ENCODE results near the gene ARFRP1.
"Not testable (repeated sequence)": the region's sequence is repeated elsewhere in the genome, so short reads cannot be mapped to it uniquely, and the experiment has no call there.

The ARFRP1 gene

DNA sequence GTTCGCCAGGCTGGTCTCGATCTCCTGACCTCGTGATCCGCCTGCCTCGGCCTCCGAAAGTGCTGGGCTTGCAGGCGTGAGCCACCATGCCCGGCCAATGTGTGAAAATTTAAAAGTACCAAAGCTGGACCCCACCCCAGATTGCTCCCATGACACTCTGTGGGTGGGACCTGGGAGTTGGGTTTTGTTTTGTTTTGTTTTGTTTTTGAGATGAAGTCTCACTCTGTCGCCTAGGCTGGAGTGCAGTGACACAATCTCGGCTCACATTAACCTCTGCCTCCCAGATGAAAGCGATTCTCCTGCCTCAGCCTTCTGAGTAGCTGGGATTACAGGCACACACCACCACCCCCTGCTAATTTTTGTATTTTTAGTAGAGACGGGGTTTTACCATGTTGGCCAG, 36.1 kb downstream of the ARFRP1 start:
- DNase-seq, result not testable (repeated sequence)

DNA sequence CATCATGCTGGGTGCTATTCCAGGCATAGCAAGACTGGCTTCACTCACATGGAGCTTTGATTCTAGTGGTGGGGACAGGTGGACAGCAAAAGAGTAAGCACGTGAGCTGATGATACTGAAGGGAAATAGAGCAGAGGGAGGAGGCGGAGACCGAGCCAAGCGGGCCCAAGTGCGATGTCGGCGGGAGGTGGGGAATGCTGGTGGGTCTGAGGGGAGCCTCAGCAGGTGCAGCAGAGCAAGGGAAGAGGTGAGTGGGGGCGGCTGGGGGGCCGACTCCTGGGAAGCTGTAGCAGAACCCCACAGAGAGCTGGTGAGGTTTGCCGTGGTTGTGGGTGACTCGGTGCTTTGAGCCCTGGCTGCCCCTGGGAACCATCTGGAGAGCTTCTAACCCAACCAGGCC, 39.4 kb downstream of the ARFRP1 start:
- DNase-seq, result no peak

DNA sequence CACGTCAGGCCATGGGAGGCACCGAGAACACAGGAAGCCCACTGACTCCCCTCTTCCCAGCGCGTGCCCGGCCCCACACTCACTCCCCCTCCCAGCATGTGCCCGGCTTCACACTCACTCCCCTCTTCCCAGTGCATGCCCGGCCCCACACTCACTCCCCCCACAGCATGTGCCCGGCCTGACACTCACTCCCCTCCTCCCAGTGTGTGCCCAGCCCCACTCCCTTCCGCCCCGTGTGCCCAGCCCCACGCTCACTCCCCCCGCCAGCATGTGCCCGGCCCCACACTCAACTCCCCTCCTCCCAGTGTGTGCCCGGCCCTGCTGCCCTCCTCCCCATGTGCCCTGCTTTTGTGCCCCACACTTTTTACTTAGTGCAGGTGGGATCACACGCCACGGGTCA, 39.9 kb downstream of the ARFRP1 start:
- DNase-seq, result no peak

DNA sequence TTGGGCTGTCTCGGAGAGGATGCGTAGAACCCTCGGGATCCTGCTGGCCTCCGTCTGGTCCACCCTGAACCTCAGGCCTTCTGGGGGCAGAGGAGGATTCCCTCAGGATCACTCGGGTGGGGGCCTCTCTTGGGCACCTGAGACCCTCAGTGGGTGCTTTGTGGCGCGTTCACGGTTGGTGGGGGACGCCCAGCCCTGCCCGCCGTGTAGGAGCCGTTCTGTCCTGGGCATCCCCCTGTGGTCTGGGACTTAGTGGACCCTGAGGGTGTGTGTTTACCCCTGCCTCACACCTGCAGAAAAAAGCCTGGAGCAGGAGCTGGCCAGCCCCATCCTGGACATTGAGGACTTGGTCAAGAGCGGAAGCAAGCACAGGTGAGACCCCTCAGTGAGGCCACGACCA, 42.1 kb downstream of the ARFRP1 start:
- no peak for DNase-seq

DNA sequence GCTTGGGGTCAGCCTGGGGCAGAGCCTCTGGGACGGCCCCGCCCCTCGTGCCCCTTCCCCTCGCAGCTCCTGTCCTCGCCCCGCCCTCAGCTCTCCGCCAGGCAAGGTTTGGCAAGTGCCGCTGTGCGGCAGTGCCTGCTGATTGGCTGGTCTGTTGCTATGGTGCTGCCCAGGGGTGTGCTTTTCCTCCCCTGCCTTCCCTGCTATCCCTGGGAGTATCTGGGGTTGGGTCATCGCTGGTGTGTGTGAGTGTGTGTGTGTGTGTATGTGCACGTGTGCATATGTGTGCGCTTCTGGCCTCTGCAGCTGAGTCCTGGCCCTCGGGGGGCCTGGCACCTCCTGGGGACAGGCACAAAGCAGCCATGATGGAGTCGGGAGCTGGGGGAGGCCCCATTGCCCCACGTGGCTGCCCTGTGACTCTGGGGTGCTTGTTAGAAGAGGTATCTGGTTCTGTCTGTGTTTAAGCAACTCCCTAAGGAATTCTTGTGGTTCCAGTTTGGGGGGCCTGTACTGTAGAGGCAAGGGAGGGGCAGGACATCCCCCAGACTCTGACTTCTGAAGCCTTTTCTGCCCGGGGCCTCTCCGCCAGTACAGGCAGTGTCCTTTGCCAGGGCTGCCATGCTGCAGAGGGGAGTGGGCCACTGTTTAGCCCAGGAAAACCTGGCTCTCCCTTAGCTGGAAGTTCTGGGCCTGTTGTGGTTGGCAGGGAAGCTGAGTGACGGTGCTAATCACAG, 42.7 kb downstream of the ARFRP1 start:
- peak; percentile 33 to 61 for DNase-seq

DNA sequence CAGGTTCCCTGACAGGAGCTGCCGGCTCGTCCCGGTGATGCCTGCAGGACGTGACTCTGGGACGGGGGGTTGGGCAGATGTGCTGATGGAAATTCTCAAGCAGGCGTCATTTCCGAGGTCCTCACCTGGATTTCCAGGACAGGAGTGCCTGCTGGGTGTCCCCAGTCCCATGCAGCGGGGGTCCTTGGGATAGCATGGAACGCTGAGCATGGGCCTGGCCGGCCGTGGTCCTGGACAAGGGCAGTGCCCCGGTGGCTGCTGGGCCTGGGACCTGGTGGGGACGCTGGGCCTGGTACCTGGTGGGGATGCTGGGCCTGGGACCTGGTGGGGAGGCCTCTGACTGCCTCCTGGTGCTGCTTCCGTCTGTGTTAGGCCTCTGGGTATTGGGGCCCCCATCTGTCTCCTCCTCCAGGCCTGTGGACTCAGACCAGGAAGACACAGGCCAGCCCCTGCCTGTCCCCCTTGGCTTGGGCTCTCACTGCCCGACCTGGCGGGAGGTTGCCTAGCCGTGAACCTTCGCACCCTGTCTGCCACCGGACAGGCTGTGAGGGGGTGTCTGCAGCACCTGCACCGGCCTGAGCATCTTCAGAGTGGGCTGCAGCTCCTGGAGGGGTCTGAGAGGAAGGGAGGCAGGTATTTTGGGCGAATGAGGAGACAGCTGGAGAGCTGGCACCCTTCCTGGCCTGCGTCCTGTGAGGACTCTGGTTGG, 43.5 kb downstream of the ARFRP1 start:
- DNase-seq, result no peak

DNA sequence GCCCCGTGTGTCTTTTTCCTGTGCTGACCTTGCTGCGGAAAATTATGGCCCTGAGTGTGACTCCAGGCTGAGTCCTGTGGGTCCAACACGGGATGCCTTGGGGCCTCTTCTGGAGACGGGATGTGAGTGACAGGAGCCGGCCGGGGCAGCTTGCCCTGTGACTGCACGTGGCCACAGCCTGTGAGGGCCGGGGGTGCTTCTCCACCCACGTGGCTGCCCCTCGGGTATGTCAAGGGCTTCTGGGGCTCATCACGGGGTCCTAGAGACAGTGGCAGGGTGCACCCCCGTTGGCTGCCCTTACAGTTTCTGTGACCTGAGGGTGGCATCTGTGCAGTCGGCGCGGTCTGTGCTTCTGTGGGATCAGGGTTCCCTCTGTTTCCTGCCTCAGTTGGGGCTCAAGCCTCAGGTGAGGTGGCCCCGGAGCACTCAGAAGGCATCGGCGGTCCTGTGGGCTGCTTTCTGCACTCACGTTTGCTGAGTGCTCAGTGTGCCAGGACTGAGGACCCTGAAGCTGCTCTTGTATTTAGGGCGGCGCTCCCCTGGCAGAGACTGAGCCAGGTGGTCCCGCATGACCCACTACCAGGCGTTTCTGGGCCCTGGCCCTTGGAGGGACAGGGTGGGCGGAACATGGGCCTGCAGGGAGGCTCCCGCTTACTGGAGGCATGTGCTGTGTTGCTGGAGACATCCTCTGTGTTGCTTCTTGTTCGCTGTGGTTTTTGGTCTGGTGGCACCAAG, 44.3 kb downstream of the ARFRP1 start:
- no peak for DNase-seq

DNA sequence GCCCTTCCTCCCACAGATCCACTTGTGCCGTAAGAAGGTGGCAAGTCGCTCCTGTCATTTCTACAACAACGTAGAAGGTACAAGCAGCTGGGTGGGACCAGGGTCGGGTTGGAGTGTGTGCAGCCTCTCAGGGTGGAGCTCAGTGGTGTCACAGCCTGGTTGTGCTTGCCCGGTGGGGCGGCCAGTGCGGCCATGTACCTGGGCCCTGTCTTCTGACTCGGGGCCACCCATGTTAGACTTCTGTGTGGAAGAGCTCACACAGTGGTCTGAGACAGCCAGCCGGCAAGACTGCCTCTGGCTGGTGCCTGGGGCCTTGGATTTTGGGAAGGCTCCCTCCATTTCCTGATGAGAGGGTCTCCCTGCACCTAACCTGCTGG, 45.0 kb downstream of the ARFRP1 start:
- no peak for DNase-seq

DNA sequence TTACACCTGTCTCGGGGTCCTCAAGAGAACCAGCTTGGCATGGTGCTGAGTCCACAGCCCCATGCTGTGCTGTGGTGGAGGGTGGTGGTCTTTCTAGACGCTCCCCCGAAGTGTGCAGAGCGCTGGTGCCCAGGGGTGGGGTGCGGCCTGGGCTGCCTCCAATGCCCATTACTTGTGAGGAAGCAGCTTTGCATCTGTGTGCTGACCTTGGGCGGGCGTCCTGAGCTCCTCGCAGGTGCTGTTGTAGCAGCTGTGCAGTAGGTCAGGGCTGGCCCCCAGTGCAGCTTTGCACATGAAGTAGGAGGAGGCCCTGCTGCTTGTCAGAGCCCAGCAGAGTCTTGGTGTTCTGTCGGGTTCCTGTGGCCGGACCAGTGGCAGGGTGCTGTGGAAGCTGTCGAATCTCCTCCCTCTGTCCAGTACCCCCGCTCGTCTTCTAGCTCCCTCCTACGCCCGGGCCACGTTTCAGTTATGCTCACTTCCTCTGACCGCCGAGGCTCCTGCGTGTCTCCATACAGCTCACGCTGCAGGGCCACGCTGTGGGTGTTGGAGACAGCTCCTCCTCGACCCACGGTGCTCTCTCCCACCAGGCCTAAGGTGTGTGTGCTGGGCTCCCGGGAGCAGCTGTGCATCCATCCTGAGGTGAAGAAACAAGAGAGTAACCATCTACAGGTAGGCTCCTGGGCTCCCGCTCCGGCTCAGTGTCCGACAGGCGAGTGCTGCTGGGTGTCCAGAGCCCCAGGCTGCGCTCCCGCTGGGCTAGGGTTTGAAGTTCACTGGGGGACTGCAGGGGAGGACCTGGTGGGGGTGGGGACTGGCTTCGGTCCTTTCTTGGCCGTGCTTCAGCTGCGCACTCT, 45.6 kb downstream of the ARFRP1 start:
- DNase-seq, result no peak

DNA sequence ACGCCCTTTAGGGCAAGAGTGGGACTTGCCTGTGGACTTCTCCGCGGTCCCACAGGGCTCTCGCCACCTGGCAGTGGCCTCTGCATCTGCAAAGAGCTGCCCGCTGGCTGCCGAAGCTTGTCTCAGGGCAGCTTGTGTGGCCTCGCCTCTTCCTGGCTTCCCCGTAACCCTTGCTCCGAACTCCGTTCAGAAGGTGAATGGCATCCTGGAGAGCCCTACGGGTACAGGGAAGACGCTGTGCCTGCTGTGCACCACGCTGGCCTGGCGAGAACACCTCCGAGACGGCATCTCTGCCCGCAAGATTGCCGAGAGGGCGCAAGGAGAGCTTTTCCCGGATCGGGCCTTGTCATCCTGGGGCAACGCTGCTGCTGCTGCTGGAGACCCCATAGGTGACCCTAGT, 46.7 kb downstream of the ARFRP1 start:
- no peak for DNase-seq

DNA sequence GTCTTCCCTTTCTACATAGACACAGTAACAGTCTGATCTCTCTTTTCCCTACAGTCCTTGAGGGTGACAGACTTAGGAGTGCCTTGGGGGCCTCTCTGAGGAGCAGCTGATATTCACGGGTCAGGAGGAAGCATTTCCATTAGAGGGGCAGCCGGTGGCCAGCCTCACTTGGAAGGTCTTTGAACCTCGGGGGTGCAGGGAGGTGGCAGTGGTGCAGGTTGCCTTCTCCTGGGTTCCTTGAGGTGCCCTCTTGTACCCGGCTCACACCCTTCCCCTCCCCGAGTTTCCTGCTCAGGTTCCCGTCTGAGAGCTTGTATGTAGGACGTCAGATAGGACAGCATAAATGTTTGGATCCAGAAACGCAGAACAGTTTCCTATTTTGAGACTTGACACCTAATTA, 47.2 kb downstream of the ARFRP1 start:
- no peak for DNase-seq

DNA sequence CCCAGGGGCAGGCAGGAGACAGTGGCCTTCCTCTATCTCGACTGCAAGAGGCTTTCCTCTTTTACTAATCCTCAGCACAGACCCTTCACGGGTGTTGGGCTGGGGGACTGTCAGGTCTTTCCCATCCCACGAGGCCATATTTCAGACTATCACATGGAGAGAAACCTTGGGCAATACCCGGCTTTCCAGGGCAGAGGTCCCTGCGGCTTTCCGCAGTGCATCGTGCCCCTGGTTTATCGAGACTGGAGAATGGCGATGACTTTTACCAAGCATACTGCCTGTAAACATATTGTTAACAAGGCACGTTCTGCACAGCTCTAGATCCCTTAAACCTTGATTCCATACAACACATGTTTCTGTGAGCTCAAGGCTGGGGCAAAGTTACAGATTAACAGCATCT, 47.6 kb downstream of the ARFRP1 start:
- not testable (repeated sequence) for DNase-seq

DNA sequence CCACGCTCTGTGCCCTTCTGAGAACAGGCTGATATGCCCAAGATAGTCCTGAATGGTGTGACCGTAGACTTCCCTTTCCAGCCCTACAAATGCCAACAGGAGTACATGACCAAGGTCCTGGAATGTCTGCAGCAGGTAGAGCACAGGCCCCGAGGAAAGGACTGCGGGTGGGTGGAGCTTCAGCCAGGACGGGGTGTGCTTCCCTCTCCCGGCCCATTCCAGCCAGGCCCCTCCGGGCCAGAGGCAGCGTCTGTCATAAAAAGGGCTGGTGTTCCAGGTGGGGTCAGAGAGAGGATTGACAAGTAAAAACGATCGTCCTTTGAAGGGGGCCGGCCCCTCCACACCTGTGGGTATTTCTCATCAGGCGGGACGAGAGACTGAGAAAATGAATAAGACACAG, 48.4 kb downstream of the ARFRP1 start:
- DNase-seq, result no peak

DNA sequence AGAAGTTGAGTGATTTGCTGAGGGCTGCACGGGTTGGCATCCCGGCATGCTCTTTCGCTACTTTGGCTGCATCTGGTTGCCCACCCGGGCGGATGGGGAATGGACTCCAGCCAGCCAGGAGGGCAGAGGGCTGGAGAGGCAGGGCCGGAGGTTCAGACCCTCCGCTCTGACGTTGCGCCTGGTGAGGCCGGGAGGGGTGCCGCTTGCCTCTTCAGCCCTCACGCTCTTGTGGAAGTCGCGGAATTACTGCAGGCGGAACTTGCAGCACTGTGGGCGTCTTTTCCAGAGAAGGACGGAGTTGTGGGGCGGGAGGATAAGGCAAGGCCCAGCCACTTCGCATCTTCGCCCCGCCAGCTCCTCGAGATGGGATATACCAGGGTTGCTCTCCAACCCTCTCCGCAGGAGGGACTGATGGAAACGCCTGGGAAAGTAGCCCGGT, 49.0 kb downstream of the ARFRP1 start:
- no peak for DNase-seq

DNA sequence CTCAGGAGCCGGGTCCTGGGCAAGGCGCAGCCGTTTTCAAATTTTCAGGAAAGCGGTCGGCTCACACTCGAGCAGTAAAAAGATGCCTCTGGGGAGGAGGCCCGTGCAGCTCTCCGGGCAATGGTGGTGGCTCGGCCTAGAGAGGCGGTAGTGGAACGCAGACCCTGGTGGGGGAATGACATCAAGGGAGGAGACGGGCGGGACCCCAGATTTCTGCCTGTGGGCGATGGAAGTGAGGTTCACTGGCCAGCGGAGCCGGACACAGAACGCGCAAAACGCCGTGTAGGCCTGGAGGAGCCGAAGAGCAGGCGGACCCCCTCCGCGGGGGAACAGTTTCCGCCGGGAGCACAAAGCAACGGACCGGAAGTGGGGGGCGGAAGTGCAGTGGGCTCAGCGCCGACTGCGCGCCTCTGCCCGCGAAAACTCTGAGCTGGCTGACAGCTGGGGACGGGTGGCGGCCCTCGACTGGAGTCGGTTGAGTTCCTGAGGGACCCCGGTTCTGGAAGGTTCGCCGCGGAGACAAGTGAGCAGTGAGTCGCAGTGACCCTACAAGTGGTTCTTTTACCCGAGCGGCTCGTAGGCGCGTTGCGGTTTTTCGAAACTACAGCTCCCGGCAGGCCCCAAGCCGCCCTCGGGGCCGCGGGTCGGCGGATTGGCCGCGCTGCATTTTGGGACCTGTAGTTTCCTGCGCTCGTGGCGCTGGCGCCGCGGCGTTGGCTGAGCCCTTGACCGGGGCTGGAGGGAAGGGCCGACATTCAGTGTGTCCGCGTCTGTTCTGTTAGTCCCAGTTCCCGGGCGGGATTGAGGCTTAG, 49.6 kb downstream of the ARFRP1 start, which contains the start of gene RTEL1:
Gene RTEL1, plus strand, starts transcription at position 376 of the 812 bp plus-strand sequence. CDS start 1,091 bp downstream, outside the sequence.
- DNase-seq, result peak; percentile 77 to 95

DNA sequence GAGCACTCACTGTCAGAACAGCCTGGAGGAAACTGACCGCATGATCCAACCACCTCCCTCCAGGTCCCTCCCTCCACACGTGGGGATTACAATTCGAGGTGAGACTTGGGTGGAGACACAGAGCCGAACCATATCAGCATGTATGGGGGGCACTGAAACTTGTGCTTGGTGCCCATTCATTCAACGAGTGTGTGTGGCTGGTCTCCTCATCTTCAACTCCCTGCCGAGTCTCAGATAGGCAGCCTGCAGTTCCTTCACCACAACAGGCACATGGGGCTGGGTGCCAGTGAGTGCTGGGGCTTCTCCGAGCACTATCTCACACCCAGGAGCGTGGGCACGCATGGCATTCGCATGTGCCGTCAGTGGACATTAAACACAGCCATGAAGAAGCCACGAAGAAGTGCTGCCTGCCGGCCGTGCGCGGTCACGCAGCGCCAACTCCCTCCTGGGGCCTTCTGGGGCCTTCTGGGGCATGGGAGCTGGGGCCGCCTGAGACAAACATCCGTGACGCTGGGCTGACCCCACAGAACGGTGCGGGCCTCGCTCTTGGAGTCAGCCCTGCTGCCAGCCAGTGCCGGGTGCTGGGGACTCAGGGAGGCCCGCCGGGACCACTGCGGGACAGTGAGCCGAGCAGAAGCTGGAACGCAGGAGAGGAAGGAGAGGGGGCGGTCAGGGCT, 50.4 kb downstream of the ARFRP1 start:
- DNase-seq, result peak in 1 of 2 experiments; percentile 57

DNA sequence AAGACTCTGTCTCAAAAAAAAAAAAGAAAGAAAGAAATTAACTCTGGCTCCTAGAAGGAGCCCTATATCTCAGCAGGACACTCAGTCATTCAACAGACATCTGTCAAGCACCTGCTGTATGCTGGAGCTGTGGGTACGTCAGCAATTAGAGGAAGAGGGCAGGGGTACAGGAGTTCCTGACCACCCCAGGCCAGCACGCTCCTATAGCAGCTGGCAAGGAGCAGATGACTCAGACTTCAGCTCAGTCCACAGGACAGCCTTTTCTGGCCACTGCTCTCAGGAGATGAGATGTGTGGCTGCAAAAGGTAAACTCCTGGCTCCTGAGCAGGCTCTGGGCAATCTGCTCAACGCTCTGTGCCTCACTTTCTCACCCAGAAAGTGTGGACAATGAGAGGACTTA, 51.3 kb downstream of the ARFRP1 start:
- no peak for DNase-seq

DNA sequence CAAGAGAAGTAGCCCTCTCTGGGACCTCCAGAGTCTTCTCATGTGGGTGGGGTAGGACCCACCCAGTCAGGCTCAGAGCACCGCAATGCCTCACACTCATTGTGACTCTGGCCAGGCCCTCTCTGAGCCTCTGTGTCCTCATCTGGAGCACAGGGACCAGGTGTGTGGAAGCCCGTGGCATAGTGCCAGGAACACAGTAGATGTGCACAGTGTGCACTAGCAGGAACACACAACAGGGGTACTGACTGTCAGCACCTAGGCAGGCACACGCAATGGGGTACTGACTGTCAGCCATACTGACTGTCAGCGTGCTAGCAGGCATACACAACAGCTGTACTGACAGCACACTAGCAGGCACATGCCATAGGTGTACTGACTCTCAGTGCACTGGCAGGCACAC, 52.5 kb downstream of the ARFRP1 start:
- DNase-seq, result no peak

DNA sequence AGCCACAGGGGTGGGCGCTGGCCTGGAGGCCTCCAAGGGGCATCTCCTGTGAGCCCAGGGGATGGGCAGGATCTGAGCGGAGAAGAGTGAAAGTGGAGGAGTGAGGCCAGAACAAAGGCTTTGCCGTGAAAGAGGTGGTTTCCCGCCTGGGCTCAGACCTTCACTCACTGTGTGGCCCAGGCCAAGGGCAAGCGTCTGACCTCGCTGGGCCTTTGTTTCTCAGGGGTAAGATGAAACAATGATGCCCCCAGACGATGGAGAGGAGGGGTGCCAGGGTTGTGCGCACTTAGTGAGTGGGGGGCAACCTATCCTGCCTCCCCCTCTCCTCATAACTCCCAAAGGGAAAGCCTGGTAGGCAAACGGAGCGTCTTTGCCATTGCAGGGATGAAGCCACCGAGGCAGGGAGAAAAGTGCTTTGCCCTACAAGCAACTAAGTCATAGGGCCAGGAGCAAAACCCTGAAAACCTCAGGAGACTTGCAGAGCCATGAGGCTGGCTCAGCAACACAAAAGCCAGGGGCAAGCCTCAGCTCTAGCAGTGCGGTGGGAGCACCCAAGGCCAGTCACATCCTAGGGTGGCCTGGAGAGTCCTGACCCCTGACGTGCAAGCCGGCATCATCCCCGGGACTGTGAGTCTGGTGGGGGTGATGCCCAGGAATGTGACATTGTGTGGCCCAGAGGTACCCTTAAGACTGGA, 53.7 kb downstream of the ARFRP1 start:
- no peak for DNase-seq
